GM12801 (cell line): Measurements from ENCODE around the gene NCBP3.

Experiments
- CTCF ChIP-seq: IDR thresholded peaks from one replicate; pipeline ENCODE4 v1.5.1; 2011; ENCODE audit warnings: control low read depth; ENCODE audit not compliant: insufficient read length; ENCODE audit errors: extremely low read depth

NCBP3 gene

GRCh38 chr17:3782751-3783150 is 63.3 kb downstream of the NCBP3 start:
- TF ChIP-seq CTCF: no peak

- TF ChIP-seq CTCF: no peak
Measured at GRCh38 chr17:3780986-3781385, 65.1 kb downstream of the NCBP3 start.

- no peak for TF ChIP-seq CTCF
Measured at GRCh38 chr17:3777366-3778120, 68.5 kb downstream of the NCBP3 start.

- no peak for TF ChIP-seq CTCF
Measured at GRCh38 chr17:3773966-3774365, 72.1 kb downstream of the NCBP3 start.

GRCh38 chr17:3773511-3773910 is 72.5 kb downstream of the NCBP3 start:
- no peak for TF ChIP-seq CTCF

GRCh38 chr17:3772764-3773163 is 73.3 kb downstream of the NCBP3 start:
- no peak for TF ChIP-seq CTCF

GRCh38 chr17:3771140-3771539 is 74.9 kb downstream of the NCBP3 start:
- TF ChIP-seq CTCF: no peak
